ENCODE measurements around the gene INHBC. TPM values are rescaled to one million over a fixed set of nuclear protein-coding genes. Genes with fewer than 3 reads are reported as not detected.

Gene INHBC
- total RNA-seq, 2 donors from 2014 or later: not detected

DNA sequence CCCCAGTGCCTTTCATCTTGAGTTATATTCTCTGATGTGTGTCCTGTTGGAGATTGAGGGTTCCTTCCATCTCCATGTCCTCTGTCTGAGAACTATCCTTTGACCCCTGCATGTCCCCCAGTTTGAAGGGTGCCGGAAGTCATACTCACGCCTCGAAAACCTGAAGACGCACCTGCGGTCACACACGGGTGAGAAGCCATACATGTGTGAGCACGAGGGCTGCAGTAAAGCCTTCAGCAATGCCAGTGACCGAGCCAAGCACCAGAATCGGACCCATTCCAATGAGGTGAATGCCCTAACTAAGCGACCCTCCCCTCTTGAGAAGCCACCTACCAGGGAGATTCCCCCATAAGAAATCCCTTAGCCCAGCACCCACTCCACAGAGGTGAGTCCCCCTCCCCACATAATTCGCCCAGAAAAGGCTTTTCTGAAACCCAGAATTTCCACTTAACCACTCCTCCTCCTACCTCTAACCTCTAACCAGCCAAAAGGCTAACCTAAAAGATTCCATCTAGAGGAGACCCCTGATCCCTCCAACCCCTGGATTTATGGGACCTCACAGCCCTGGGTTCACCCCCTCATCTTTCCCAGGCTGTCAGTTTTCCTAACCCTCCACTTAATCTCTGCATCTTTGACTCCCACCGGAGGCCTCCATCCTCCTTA lies 32.8 kb downstream of the INHBC start:
- H3K4me1 ChIP-seq (ENCODE audit: control insufficient read depth, insufficient read depth, low read length): no peaks in the 10 kb centered on the region
- DNase-seq: no peak
- WGBS, 2 experiments (ENCODE audit: insufficient coverage in 1 of 2, insufficient read length in 1 of 2): 90 to 96% methylated on average over 11 to 12 of the region's 12 CpGs

DNA sequence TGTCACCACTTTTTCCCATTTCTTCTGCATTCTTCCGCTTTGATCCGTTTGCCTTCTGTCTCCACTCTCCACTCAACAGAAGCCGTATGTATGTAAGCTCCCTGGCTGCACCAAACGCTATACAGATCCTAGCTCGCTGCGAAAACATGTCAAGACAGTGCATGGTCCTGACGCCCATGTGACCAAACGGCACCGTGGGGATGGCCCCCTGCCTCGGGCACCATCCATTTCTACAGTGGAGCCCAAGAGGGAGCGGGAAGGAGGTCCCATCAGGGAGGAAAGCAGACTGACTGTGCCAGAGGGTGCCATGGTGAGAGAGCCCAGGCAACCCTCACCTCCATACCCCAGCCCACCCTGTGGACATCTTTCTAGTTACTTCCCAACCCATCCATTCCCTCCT lies 33.3 kb downstream of the INHBC start:
- Histone ChIP-seq H3K27me3 (ENCODE audit: control insufficient read depth, insufficient read depth, low read length, poor library complexity, severe bottlenecking) (peaks cover 29% of the 10 kb centered on the region), H3K4me3 (ENCODE audit: low read length) (no peak overlapping the region), H3K4me1 (ENCODE audit: control insufficient read depth, insufficient read depth, low read length) (no peaks in the 10 kb centered on the region), H3K9ac (ENCODE audit: extremely low read depth, low read length, poor library complexity, severe bottlenecking) (no peak overlapping the region), H3K27ac (ENCODE audit: low read depth, low read length) (no peak overlapping the region), H3K9me3 (ENCODE audit: control insufficient read depth, low read length) (no peaks in the 10 kb centered on the region), H3K36me3 (ENCODE audit: control insufficient read depth, insufficient read depth, low read length) (no peaks in the 10 kb centered on the region)
- TF ChIP-seq, protein P1, sequence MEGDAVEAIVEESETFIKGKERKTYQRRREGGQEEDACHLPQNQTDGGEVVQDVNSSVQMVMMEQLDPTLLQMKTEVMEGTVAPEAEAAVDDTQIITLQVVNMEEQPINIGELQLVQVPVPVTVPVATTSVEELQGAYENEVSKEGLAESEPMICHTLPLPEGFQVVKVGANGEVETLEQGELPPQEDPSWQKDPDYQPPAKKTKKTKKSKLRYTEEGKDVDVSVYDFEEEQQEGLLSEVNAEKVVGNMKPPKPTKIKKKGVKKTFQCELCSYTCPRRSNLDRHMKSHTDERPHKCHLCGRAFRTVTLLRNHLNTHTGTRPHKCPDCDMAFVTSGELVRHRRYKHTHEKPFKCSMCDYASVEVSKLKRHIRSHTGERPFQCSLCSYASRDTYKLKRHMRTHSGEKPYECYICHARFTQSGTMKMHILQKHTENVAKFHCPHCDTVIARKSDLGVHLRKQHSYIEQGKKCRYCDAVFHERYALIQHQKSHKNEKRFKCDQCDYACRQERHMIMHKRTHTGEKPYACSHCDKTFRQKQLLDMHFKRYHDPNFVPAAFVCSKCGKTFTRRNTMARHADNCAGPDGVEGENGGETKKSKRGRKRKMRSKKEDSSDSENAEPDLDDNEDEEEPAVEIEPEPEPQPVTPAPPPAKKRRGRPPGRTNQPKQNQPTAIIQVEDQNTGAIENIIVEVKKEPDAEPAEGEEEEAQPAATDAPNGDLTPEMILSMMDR (conservative IDR thresholded peaks at IDR 0.05): no peak
- H3K9me3 Mint-ChIP-seq: no peaks in the 10 kb centered on the region
- H3K4me3 Mint-ChIP-seq: no peak overlapping the region
- 88 to 96% methylated on average over 9 to 11 of the region's 11 CpGs for WGBS, 2 experiments (ENCODE audit: insufficient coverage in 1 of 2, insufficient read length in 1 of 2)
- peaks cover under 1% of the 10 kb centered on the region for H3K4me1 Mint-ChIP-seq
- no peaks in the 10 kb centered on the region for H3K36me3 Mint-ChIP-seq (ENCODE audit: low read depth)
- no peak overlapping the region for H3K27ac Mint-ChIP-seq
- no peak for DNase-seq
- peaks cover 48% of the 10 kb centered on the region for H3K27me3 Mint-ChIP-seq (ENCODE audit: insufficient read depth)

More for the DNA sequence above, 32.8 kb downstream of the INHBC start:
- no peak overlapping the region for H3K27ac ChIP-seq (ENCODE audit: low read depth, low read length)
- peaks cover 45% of the 10 kb centered on the region for H3K27me3 Mint-ChIP-seq (ENCODE audit: insufficient read depth)
- H3K4me3 Mint-ChIP-seq: no peak overlapping the region
- TF ChIP-seq, protein P1 (conservative IDR thresholded peaks at IDR 0.05): no peak
- no peaks in the 10 kb centered on the region for H3K36me3 Mint-ChIP-seq (ENCODE audit: low read depth)
- H3K9me3 Mint-ChIP-seq: no peaks in the 10 kb centered on the region
- no peak overlapping the region for H3K27ac Mint-ChIP-seq
- no peak overlapping the region for H3K4me3 ChIP-seq (ENCODE audit: low read length)
- H3K9ac ChIP-seq (ENCODE audit: extremely low read depth, low read length, poor library complexity, severe bottlenecking): no peak overlapping the region
- no peaks in the 10 kb centered on the region for H3K9me3 ChIP-seq (ENCODE audit: control insufficient read depth, low read length)
- H3K4me1 Mint-ChIP-seq: peaks cover 4% of the 10 kb centered on the region
- H3K27me3 ChIP-seq (ENCODE audit: control insufficient read depth, insufficient read depth, low read length, poor library complexity, severe bottlenecking): peaks cover 23% of the 10 kb centered on the region
- no peaks in the 10 kb centered on the region for H3K36me3 ChIP-seq (ENCODE audit: control insufficient read depth, insufficient read depth, low read length)

DNA sequence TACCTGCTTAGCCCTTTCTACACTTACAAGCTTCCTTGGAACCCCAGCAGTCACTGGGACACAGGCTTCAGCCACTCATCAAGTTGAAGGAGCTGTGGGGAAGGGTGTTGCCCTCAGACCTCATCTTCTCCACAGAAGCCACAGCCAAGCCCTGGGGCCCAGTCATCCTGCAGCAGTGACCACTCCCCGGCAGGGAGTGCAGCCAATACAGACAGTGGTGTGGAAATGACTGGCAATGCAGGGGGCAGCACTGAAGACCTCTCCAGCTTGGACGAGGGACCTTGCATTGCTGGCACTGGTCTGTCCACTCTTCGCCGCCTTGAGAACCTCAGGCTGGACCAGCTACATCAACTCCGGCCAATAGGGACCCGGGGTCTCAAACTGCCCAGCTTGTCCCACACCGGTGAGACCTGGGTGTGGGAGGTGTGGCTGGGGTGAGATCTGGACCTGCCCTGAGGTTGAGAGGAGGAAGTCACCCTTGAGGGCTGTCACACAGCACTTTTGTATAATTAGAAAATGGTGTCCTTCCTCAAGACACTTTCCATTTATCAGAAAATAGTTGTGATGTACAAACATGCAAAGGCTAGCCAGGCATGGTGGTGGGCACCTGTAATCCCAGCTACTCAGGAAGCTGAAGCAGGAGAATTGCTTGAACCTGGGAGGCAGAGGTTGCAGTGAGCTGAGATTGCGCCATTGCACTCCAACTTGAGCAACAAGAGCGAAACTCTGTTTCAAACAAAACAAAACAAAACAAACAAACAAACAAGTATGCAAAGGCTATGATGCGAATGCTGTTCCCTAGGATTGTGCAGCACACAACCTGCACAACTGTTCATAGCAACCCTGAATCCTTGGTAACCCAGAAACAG lies 34.9 kb downstream of the INHBC start:
- Histone ChIP-seq H3K36me3 (ENCODE audit: control insufficient read depth, insufficient read depth, low read length) (no peaks in the 10 kb centered on the region), H3K27ac (ENCODE audit: low read depth, low read length) (no peak overlapping the region), H3K4me1 (ENCODE audit: control insufficient read depth, insufficient read depth, low read length) (no peaks in the 10 kb centered on the region), H3K4me3 (ENCODE audit: low read length) (no peak overlapping the region), H3K9me3 (ENCODE audit: control insufficient read depth, low read length) (no peaks in the 10 kb centered on the region), H3K9ac (ENCODE audit: extremely low read depth, low read length, poor library complexity, severe bottlenecking) (no peak overlapping the region), H3K27me3 (ENCODE audit: control insufficient read depth, insufficient read depth, low read length, poor library complexity, severe bottlenecking) (peaks cover 44% of the 10 kb centered on the region)
- TF ChIP-seq, protein P1 (conservative IDR thresholded peaks at IDR 0.05): no peak
- Mint-ChIP-seq H3K4me1 (no peaks in the 10 kb centered on the region), H3K4me3 (no peak overlapping the region), H3K36me3 (ENCODE audit: low read depth) (no peaks in the 10 kb centered on the region), H3K9me3 (no peaks in the 10 kb centered on the region), H3K27ac (no peak overlapping the region), H3K27me3 (ENCODE audit: insufficient read depth) (peaks cover 52% of the 10 kb centered on the region)
- WGBS, 2 experiments (ENCODE audit: insufficient coverage in 1 of 2, insufficient read length in 1 of 2): 79 to 91% methylated on average over 4 to 10 of the region's 10 CpGs
- DNase-seq: no peak
